ENCODE data around the gene RHOBTB3.

Gene RHOBTB3

DNA sequence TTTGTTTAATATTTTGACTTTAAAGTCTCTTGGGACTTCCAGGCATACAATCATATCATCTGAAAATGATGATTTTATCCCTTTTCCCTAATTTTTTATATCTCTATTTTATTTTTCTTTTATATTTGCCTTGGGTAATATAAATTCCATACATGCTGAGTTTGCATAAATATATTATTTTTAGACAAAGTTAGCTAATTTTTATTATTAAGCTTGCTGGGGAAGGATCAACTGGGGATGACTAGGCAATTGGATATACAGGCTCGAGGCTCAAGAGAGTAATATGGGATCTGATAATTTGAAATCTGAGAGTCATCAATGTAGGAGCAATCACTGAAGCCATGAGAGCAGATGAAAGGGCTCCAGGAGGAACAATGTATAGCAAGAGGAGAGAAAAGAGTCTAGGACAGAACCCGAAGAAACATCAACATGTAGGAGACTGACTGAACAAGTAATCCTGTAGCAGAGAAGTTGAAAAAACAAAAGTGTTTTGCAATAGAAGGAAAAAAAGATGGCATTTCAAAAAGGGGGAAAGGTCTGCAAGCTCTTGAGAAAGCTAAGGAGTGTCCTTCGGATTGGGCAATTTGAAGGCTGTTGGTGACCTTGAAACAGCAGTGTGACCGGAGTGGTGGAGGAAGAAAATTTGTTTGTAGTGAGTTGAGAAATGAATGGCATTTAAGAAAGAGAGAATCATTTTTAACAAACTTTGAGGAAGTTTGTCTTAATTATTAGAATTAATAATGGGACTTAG is 17.0 kb upstream of the RHOBTB3 start:
- no peak for DNase-seq (ENCODE audit: low read depth)

- DNase-seq (ENCODE audit: low read depth), result no peak
Measured at GRCh38 chr5:95715799-95716461, 15.2 kb upstream of the RHOBTB3 start.

DNA sequence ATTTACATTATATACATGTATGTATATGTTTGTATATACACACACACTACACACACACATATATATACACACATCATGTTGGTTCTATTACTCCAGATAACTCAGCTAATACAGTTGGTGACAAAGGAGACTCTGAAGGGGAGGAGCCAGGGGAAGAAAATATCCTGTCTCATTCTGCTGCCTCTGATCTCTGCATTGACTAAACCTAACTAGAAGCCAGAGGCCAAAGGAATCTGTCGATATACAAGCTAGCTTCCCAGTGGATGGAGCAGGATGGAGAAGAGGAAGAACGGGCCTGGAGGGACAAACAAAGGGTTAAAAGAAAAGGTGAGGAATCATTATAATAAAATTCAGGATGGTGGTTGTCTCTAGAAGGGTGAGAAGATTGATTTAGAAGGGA is 13.7 kb upstream of the RHOBTB3 start:
- DNase-seq (ENCODE audit: low read depth), result no peak

DNA sequence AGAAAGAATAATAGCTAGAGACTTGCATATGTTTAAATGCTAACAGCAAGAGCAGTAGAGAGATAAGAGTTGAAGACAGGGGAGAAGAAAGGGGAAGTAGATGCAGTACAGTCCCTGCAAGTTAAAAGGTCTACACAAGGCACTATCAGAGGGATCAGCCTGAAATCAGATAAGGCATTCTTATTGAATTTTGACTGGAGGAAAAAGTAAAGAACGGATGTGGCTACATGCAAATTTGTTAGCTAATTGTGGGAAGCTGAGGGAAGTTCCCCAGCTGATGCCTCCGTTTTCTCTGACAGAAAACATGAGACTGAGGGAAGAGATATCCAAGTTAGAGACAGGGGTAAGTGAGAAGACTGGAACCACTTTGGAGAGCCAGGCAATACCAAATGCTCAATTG is 12.9 kb upstream of the RHOBTB3 start:
- DNase-seq (ENCODE audit: low read depth), result no peak

DNA sequence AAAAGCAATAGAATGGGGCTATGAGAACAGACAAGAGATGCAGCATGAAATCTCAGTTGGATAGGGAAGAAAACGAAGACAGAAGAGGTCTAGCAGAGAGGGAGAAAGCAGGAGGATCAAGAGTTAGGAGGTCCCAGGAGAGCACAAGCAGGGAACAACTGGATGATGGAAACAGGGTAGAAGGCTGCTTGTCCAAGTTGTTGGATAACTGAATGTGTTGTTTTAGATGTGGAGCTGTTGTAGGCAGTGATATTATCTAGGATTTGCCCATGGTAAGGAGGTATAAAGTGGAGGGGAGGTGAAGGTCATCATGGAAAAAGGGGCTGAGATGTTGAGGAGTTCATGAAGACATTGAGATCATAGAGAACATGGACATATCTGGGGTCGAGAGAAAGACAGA is 12.4 kb upstream of the RHOBTB3 start:
- DNase-seq (ENCODE audit: low read depth), result no peak

- no peak for DNase-seq (ENCODE audit: low read depth)
Measured at GRCh38 chr5:95720094-95720786, 10.9 kb upstream of the RHOBTB3 start.

DNA sequence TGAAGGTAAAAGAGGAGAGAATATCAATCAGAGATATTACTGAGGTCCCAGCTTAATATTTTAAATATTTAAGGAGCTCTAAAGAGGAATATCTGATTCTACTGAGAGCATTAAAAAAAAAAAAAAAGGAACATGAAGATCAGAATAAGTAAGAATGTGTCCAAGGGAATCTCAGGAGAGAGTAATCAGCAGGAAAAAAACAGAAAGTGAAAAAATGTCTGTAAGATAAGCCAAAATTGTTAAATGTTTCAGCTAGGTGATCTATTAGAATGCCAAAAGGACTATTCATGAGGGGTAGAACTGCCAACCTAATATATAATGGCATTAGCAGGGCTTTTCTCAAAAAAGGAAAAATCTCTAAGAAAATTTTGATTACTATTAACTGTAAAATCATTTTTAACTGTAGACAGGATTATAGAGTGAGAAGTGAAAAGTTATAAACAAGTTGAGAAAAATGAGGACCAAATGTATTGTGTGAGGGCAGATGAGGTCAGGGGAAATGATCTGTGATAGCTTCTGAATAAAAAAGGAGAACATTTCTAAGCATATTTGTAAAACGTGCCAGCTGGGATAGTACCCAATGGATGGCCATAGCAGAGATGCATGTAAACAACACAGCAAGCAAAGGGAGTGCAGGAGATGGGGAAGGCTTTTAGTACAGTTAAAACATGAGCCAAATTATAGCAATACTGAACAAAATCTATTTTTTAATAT is 9.4 kb upstream of the RHOBTB3 start:
- DNase-seq (ENCODE audit: low read depth), result no peak

GRCh38 chr5:95723632-95724369 is 7.3 kb upstream of the RHOBTB3 start:
- DNase-seq (ENCODE audit: low read depth), result no peak

DNA sequence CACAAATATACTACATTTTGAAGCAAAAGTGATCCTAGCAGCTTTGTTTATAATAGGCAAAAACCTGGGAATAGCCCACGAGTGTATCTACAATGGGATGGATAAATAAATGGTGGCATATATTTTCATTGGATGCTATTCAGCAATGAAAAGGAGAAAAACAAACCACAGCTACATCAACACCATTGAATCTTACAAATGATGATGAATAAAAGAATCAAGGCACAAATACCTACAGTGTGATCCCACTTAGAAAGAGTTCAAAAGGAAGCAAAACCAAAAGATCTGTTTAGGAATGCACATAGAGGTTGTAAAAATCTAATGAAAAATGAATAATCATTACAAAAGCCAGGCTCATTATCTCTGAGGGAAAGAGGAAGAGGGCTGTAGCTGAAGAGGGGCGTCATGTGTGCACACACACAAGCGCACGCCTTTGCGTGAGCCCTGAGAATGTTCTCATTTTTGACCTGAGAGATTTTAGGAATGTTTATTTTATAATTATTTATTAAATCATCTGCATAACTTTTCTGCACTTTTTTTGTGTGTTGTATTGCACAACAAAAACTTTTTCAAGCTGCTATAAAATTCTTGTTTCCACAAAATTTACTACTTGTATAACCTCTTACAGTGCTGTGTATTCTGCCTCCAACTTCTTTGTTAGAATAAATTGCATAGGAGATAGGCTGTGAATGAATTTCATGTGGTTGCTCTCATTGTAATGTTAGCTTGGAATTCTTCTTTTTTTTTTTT is 5.9 kb upstream of the RHOBTB3 start:
- DNase-seq (ENCODE audit: low read depth), result no peak

GRCh38 chr5:95725937-95726810 is 5.0 kb upstream of the RHOBTB3 start:
- DNase-seq (ENCODE audit: low read depth), result no peak

- no peak for DNase-seq (ENCODE audit: low read depth)
Measured at GRCh38 chr5:95726811-95727763, 4.0 kb upstream of the RHOBTB3 start.

GRCh38 chr5:95727764-95728191 is 3.4 kb upstream of the RHOBTB3 start:
- DNase-seq (ENCODE audit: low read depth), result no peak

DNA sequence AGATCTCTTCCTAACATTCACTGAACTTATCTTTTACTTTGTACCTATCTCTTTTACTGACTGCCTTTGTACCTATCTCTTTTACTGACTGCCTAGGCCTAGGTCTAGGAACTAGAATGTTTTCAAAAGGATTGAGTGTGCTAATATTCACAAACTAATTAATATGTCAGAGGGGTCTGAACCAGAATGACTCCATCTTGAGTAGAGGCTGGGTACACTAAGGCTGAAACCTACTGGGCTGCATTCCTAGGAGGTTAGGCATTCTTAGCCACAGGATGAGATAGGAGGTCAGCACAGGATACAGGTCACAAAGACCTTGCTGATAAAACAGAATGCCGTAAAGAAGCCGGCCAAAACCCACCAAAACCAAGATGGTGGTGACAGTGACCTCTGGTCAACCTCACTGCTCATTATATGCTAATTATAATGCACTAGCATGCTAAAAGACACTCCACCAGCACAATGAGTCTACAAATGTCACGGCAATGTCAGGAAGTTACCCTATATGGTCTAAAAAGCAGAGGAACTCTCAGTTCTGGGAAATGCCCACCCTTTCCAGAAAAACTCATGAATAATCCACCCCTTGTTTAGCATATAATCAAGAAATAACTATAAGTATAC is 2.5 kb upstream of the RHOBTB3 start:
- DNase-seq (ENCODE audit: low read depth), result no peak

DNA sequence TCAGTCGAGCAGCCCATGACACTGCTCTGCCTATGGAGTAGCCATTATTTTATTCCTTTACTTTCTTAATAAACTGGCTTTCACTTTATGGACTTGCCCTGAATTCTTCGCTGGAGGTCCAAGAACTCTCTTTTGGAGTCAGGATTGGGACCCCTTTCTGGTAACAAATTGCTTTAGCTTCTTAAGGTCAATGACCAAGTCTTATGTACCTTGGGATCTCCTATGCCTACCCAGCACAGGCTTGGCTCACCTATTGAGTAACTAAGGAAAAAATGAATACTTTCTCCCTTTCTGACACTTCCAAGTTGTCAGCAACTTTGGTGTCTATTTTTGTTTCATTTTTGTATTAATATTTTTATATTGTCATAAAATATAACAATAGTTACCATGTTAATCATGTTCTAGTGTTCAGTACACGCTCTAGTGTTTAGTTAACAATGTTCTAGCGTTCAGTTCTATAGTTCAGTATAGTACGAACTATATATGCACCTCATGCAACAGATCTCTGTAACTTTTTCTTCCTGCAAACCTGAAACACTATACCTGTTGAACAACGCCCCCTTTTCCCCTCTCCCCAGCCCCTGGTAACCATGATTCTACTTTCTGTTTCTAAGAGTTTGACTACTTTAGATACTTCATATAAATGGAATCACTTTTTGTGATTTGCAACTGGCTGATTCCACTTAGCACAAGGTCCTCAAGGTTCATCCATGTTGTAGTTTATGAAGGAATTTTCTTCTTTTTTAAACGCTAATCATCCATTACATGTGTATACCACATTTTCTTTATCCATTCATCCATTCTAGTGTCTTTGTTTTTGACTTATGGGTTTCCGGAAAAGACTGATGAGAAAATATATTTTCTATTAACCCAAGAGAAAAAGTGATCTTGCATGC is 1.8 kb upstream of the RHOBTB3 start:
- no peak for DNase-seq (ENCODE audit: low read depth)

GRCh38 chr5:95730011-95730700 is 980 bp upstream of the RHOBTB3 start:
- no peak for DNase-seq (ENCODE audit: low read depth)

Measured in activated T-helper 1 cell treated with Interleukin-2 at 50 U/mL for 16 hours (primary cell).